OCI-LY1 (cell line): ENCODE measurements around the gene DNAH17.

Source experiments
- EZH2 ChIP-seq: fragments of 200-600 bp; sonication (generic), shearing (Covaris generic); IDR thresholded peaks from 2 replicates; pipeline ENCODE4 v1.8.0; 2017; ENCODE audit warnings: borderline replicate concordance, mixed run types, mild to moderate bottlenecking, antibody characterized with exemption, low read length, moderate library complexity, mixed read lengths
- TF ChIP-seq, protein P1 (sequence below): fragments of 200-600 bp; sonication (generic), shearing (Covaris generic); IDR thresholded peaks from 2 replicates; pipeline ENCODE4 v1.5.1; 2017; ENCODE audit warnings: mild to moderate bottlenecking, antibody characterized with exemption, low read length, moderate library complexity, mixed read lengths

DNA sequence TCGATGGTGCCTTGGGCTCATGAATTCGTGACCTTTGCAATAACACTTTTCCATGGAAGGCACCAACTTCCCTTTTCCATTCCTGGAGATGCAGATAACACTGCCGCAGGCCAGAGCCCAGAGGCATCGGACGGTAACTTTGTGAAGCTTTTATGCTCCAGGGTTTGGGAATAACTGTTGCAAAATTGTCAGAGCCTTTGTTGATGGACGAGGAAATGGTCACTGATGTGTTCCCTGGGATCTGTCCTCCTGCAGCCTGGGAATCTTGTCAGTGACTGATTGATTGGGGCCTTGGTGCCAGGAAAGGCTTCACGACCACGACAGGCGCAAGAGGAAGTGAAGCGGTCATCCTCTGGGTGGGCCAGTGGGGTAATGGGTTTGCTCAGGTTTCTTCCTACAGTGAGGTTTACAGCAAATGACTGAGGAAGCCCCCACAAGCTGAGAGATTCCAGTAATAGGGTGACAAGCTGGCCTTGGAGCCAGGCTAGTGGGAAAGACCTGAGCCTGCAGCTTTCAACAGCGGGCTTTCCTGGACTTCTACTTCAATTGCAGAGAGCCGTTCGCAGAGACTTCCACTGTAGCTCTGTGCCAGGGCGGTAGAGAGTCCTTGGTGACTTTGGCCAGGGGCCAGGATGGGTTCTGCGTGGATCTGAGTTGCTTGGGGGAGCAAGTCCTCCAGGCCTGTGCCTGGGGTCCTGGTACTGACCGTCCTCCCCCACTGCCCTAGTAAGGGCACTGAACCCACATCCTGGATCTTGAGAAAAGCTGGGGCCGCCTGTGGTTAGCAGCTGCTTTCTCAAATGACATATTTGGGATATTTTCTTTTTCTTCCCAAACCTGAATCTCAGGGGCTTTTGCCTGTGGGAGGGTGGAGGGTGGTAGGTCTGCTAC, 161.1 kb downstream of the DNAH17 start:
- TF ChIP-seq EZH2, result no peak
- TF ChIP-seq, protein P1, sequence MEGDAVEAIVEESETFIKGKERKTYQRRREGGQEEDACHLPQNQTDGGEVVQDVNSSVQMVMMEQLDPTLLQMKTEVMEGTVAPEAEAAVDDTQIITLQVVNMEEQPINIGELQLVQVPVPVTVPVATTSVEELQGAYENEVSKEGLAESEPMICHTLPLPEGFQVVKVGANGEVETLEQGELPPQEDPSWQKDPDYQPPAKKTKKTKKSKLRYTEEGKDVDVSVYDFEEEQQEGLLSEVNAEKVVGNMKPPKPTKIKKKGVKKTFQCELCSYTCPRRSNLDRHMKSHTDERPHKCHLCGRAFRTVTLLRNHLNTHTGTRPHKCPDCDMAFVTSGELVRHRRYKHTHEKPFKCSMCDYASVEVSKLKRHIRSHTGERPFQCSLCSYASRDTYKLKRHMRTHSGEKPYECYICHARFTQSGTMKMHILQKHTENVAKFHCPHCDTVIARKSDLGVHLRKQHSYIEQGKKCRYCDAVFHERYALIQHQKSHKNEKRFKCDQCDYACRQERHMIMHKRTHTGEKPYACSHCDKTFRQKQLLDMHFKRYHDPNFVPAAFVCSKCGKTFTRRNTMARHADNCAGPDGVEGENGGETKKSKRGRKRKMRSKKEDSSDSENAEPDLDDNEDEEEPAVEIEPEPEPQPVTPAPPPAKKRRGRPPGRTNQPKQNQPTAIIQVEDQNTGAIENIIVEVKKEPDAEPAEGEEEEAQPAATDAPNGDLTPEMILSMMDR, result no peak
